Loucy (cell line): Measurements from ENCODE around the gene CADM3.

Experiments used
- H2AFZ ChIP-seq: fragments of 200-600 bp; sonication (generic); 2 replicates; pipeline ENCODE4 v1.6.0; 2016; ENCODE audit warnings: antibody characterized with exemption, mild to moderate bottlenecking, low read length, moderate library complexity
- H3F3A ChIP-seq: fragments of 200-600 bp; 2 replicates; pipeline ENCODE4 v1.6.0; 2016; ENCODE audit warnings: antibody characterized with exemption, low read depth, mild to moderate bottlenecking
- H3K27me3 ChIP-seq: fragments of 200-600 bp; sonication (generic); 2 replicates; pipeline ENCODE4 v1.6.1; 2014; ENCODE audit warnings: low read length, mild to moderate bottlenecking; ENCODE audit not compliant: insufficient read depth, poor library complexity, severe bottlenecking
- H3K36me3 ChIP-seq: fragments of 200-600 bp; sonication (generic); 2 replicates; pipeline ENCODE4 v1.6.1; 2016; ENCODE audit warnings: low read length; ENCODE audit not compliant: insufficient read depth
- H3K4me1 ChIP-seq: fragments of 200-600 bp; sonication (generic); 2 replicates; pipeline ENCODE4 v1.5.1; 2014; ENCODE audit warnings: low read length, mild to moderate bottlenecking; ENCODE audit not compliant: insufficient read depth, poor library complexity, severe bottlenecking
- H3K4me2 ChIP-seq: fragments of 200-600 bp; sonication (generic); 2 replicates; pipeline ENCODE4 v1.6.0; 2014; ENCODE audit warnings: antibody characterized with exemption, low read length, low read depth, mild to moderate bottlenecking; ENCODE audit not compliant: poor library complexity, severe bottlenecking
- H3K4me3 ChIP-seq: fragments of 200-600 bp; sonication (generic); 2 replicates; pipeline ENCODE4 v1.5.1; 2014; ENCODE audit warnings: low read length, mild to moderate bottlenecking, mixed read lengths; ENCODE audit not compliant: poor library complexity, severe bottlenecking
- H3K79me2 ChIP-seq: fragments of 200-600 bp; sonication (generic); 2 replicates; pipeline ENCODE4 v1.6.1; 2014; ENCODE audit warnings: low read length; ENCODE audit not compliant: insufficient read depth
- H3K9ac ChIP-seq: fragments of 200-600 bp; sonication (generic); 2 replicates; pipeline ENCODE4 v1.6.0; 2014; ENCODE audit warnings: mild to moderate bottlenecking, low read depth, low read length, moderate library complexity; ENCODE audit not compliant: poor library complexity, severe bottlenecking
- H3K9me2 ChIP-seq: fragments of 200-600 bp; sonication (generic); replicated peaks from 2 replicates; pipeline ENCODE4 v1.6.1; 2016; ENCODE audit warnings: low read depth, low read length, mixed read lengths
- H3K9me3 ChIP-seq: fragments of 200-600 bp; sonication (generic); 2 replicates; pipeline ENCODE4 v1.6.1; 2014; ENCODE audit warnings: mild to moderate bottlenecking, antibody characterized with exemption, low read length, low read depth; ENCODE audit not compliant: insufficient read depth
- H4K20me1 ChIP-seq: fragments of 200-600 bp; sonication (generic); 2 replicates; pipeline ENCODE4 v1.6.0; 2014; ENCODE audit warnings: antibody characterized with exemption, low read length, mild to moderate bottlenecking; ENCODE audit not compliant: insufficient read depth, poor library complexity, severe bottlenecking
- CTCF ChIP-seq: fragments of 200-600 bp; sonication (generic); conservative IDR thresholded peaks from 2 replicates; pipeline ENCODE4 v1.5.1; 2014; ENCODE audit warnings: mild to moderate bottlenecking, antibody characterized with exemption, low read length
- EZH2phosphoT487 ChIP-seq: fragments of 200-600 bp; IDR thresholded peaks from 2 replicates; pipeline ENCODE4 v1.6.1; 2018; ENCODE audit warnings: antibody characterized with exemption, mild to moderate bottlenecking, moderate library complexity, borderline replicate concordance

CADM3 gene

GRCh38 chr1:159132271-159132881 is 39.0 kb upstream of the CADM3 start:
- no peaks in the 10 kb centered on the region for H3K36me3 ChIP-seq
- TF ChIP-seq EZH2phosphoT487 (no peak), CTCF (peak; percentile 92)
- no peaks in the 10 kb centered on the region for H3F3A ChIP-seq
- H3K4me1 ChIP-seq = no peaks in the 10 kb centered on the region
- H3K9ac ChIP-seq = no peak overlapping the region
- H3K4me2 ChIP-seq = no peak overlapping the region
- H3K9me2 ChIP-seq = no peaks in the 10 kb centered on the region
- no peaks in the 10 kb centered on the region for H3K9me3 ChIP-seq
- H3K4me3 ChIP-seq = no peak overlapping the region
- no peaks in the 10 kb centered on the region for H4K20me1 ChIP-seq
- H3K27me3 ChIP-seq = no peaks in the 10 kb centered on the region
- no peak overlapping the region for H2AFZ ChIP-seq
- H3K79me2 ChIP-seq = no peaks in the 10 kb centered on the region

GRCh38 chr1:159140474-159140873 is 30.9 kb upstream of the CADM3 start:
- no peaks in the 10 kb centered on the region for H3F3A ChIP-seq
- H3K4me1 ChIP-seq = no peaks in the 10 kb centered on the region
- H2AFZ ChIP-seq = no peak overlapping the region
- H3K36me3 ChIP-seq = no peaks in the 10 kb centered on the region
- H3K4me3 ChIP-seq = no peak overlapping the region
- H3K9me3 ChIP-seq = no peaks in the 10 kb centered on the region
- H3K79me2 ChIP-seq = no peaks in the 10 kb centered on the region
- H3K9me2 ChIP-seq = no peaks in the 10 kb centered on the region
- H3K9ac ChIP-seq = no peak overlapping the region
- peaks cover 14% of the 10 kb centered on the region for H3K27me3 ChIP-seq
- TF ChIP-seq EZH2phosphoT487 (no peak), CTCF (no peak)
- H4K20me1 ChIP-seq = no peaks in the 10 kb centered on the region
- no peak overlapping the region for H3K4me2 ChIP-seq

GRCh38 chr1:159141584-159142390 is 29.6 kb upstream of the CADM3 start:
- H3K4me2 ChIP-seq = no peak overlapping the region
- H4K20me1 ChIP-seq = no peaks in the 10 kb centered on the region
- no peaks in the 10 kb centered on the region for H3F3A ChIP-seq
- H3K9me2 ChIP-seq = no peaks in the 10 kb centered on the region
- H3K9ac ChIP-seq = no peak overlapping the region
- TF ChIP-seq EZH2phosphoT487 = no peak
- no peak for TF ChIP-seq CTCF
- no peaks in the 10 kb centered on the region for H3K4me1 ChIP-seq
- no peak overlapping the region for H3K4me3 ChIP-seq
- H3K79me2 ChIP-seq = no peaks in the 10 kb centered on the region
- H3K27me3 ChIP-seq = peaks cover 14% of the 10 kb centered on the region
- no peaks in the 10 kb centered on the region for H3K9me3 ChIP-seq
- H2AFZ ChIP-seq = no peak overlapping the region
- H3K36me3 ChIP-seq = no peaks in the 10 kb centered on the region
